GDM1 (cell line): ENCODE measurements around the gene SELENOK.

ENCODE experiments used
- DNase-seq: peaks from one replicate; lab custom pipeline; 2025; lab: John Stamatoyannopoulos, UW

The SELENOK gene

GRCh38 chr3:53883008-53883407, 8.7 kb downstream of the SELENOK start:
- no peak for DNase-seq

GRCh38 chr3:53881691-53882593, 9.7 kb downstream of the SELENOK start, which contains the start of gene ACTR8:
Gene ACTR8, minus strand, starts transcription at chr3:53882152. Its CDS starts 51 bp downstream, at chr3:53882101.
- peak; percentile 82 for DNase-seq

GRCh38 chr3:53880396-53881345, 11.0 kb downstream of the SELENOK start:
- no peak for DNase-seq

GRCh38 chr3:53865732-53866499, 25.7 kb downstream of the SELENOK start:
- no peak for DNase-seq

- DNase-seq, result no peak
Measured at GRCh38 chr3:53863145-53863544, 28.5 kb downstream of the SELENOK start.

GRCh38 chr3:53862241-53862640, 29.4 kb downstream of the SELENOK start:
- no peak for DNase-seq

GRCh38 chr3:53860196-53860595, 31.5 kb downstream of the SELENOK start:
- no peak for DNase-seq

GRCh38 chr3:53859178-53859577, 32.5 kb downstream of the SELENOK start:
- no peak for DNase-seq

GRCh38 chr3:53858096-53858741, 33.4 kb downstream of the SELENOK start:
- DNase-seq, result no peak

- no peak for DNase-seq
Measured at GRCh38 chr3:53856964-53857363, 34.7 kb downstream of the SELENOK start.

GRCh38 chr3:53850895-53851294, 40.8 kb downstream of the SELENOK start:
- DNase-seq, result no peak

GRCh38 chr3:53849916-53850315, 41.7 kb downstream of the SELENOK start:
- DNase-seq, result no peak

- no peak for DNase-seq
Measured at GRCh38 chr3:53846851-53847155, 44.9 kb downstream of the SELENOK start.

GRCh38 chr3:53846134-53846850, 45.4 kb downstream of the SELENOK start, which contains the start of the genes CHDH and IL17RB:
Gene CHDH, minus strand, starts transcription at chr3:53846419. Its CDS starts 22,411 bp downstream, at chr3:53824008.
Gene IL17RB, plus strand, starts transcription at chr3:53846568. Its CDS starts 21 bp downstream, at chr3:53846589.
- DNase-seq, result no peak

GRCh38 chr3:53845881-53846133, 45.9 kb downstream of the SELENOK start:
- no peak for DNase-seq

GRCh38 chr3:53845103-53845880, 46.4 kb downstream of the SELENOK start:
- DNase-seq, result no peak

- no peak for DNase-seq
Measured at GRCh38 chr3:53844262-53845102, 47.2 kb downstream of the SELENOK start.

GRCh38 chr3:53843195-53844177, 48.2 kb downstream of the SELENOK start:
- DNase-seq, result no peak
